H1 (cell line): ENCODE measurements around the gene ENOX2. TPM values are rescaled to one million over a fixed set of nuclear protein-coding genes. Genes with fewer than 3 reads are reported as not detected.

Experiments
- CTCF ChIA-PET: fragments of 300-600 bp; sonication (Branson Sonifier 250); formaldehyde crosslinking; loops from one replicate; lab custom pipeline; 2021; ENCODE audit not compliant: partially characterized antibody; lab: Charles Lee
- POLR2A ChIA-PET: fragments of 300-600 bp; sonication (Branson Sonifier 250); formaldehyde crosslinking; loops from one replicate; lab custom pipeline; 2021; ENCODE audit warnings: inconsistent platforms; ENCODE audit not compliant: partially characterized antibody; lab: Charles Lee
- DNase-seq, 2 experiments: peaks; one replicate each; pipeline versions ENCODE4 v3.0.0 to v3.0.0-alpha.2; 2010 to 2022; ENCODE audit warnings: low spot score in 2 of 2, low read depth in 1 of 2, mixed read lengths in 1 of 2
- FAIRE-seq: peaks from 2 replicates; lab custom pipeline; 2011; peaks lifted over from hg19 to GRCh38; lab: Jason Lieb, UNC
- H2AFZ ChIP-seq: 2 replicates; pipeline ENCODE4 v1.8.1; 2012; ENCODE audit warnings: low read length, inconsistent platforms
- H2AK5ac ChIP-seq: 2 replicates; pipeline ENCODE4 v1.6.1; 2013; ENCODE audit warnings: low read depth, low read length
- H2BK120ac ChIP-seq: replicated peaks from 2 replicates; pipeline ENCODE3; 2013; ENCODE audit warnings: low read depth, low read length, inconsistent platforms
- H2BK12ac ChIP-seq: 2 replicates; pipeline ENCODE4 v1.6.1; 2013; ENCODE audit warnings: low read depth, low read length
- H2BK15ac ChIP-seq: 2 replicates; pipeline ENCODE4 v1.6.1; 2013; ENCODE audit warnings: low read length
- H2BK20ac ChIP-seq: 2 replicates; pipeline ENCODE4 v1.6.1; 2013; ENCODE audit warnings: low read length
- H2BK5ac ChIP-seq: 2 replicates; pipeline ENCODE4 v1.6.1; 2013; ENCODE audit warnings: low read depth, low read length
- H3K14ac ChIP-seq: 2 replicates; pipeline ENCODE4 v1.6.1; 2013; ENCODE audit warnings: inconsistent platforms; ENCODE audit not compliant: insufficient read length
- H3K18ac ChIP-seq: 2 replicates; pipeline ENCODE4 v1.6.1; 2013; ENCODE audit warnings: low read length; ENCODE audit errors: extremely low read depth
- H3K23ac ChIP-seq: 2 replicates; pipeline ENCODE4 v1.6.1; 2013; ENCODE audit warnings: inconsistent platforms; ENCODE audit not compliant: insufficient read length
- H3K23me2 ChIP-seq: 2 replicates; pipeline ENCODE4 v1.6.1; 2013; ENCODE audit warnings: low read depth, low read length
- H3K27ac ChIP-seq: 2 replicates; pipeline ENCODE4 v1.6.1; 2011; ENCODE audit warnings: low read depth, low read length, inconsistent platforms
- H3K27me3 ChIP-seq, 4 experiments: replicated peaks in 1 of 4; 1 replicate in 1 of 4; 2 replicates in 3 of 4; pipeline versions ENCODE4 v1.6.1 to v1.8.1; 2011 to 2013; ENCODE audit warnings: low read length in 3 of 4, mild to moderate bottlenecking in 3 of 4, inconsistent platforms in 2 of 4, mixed read lengths in 2 of 4, moderate library complexity in 1 of 4; ENCODE audit not compliant: control insufficient read depth in 3 of 4, insufficient read depth in 3 of 4; ENCODE audit errors: extremely low read depth in 1 of 4
- H3K36me3 ChIP-seq, 4 experiments: 2 replicates each; pipeline versions ENCODE4 v1.6.1 to v1.8.1; 2011 to 2013; ENCODE audit warnings: mild to moderate bottlenecking in 4 of 4, low read length in 3 of 4, moderate library complexity in 2 of 4, control low read depth in 1 of 4, inconsistent platforms in 1 of 4; ENCODE audit not compliant: insufficient read depth in 4 of 4, control insufficient read depth in 2 of 4
- H3K4ac ChIP-seq: replicated peaks from 2 replicates; pipeline ENCODE3; 2013; ENCODE audit warnings: low read length, low read depth, mixed read lengths, inconsistent platforms; ENCODE audit not compliant: insufficient read length
- H3K4me1 ChIP-seq, 4 experiments: replicated peaks in 1 of 4; 1 replicate in 1 of 4; 2 replicates in 3 of 4; pipeline versions ENCODE4 v1.6.1 to v1.8.1; 2011 to 2013; ENCODE audit warnings: low read length in 3 of 4, inconsistent platforms in 2 of 4, mixed read lengths in 1 of 4; ENCODE audit not compliant: insufficient read depth in 4 of 4, control insufficient read depth in 3 of 4
- H3K4me2 ChIP-seq, 2 experiments: 2 replicates each; pipeline versions ENCODE4 v1.6.1 to v1.8.1; 2011 to 2013; ENCODE audit warnings: low read depth in 2 of 2, low read length in 2 of 2, control low read depth in 1 of 2, inconsistent platforms in 1 of 2, mild to moderate bottlenecking in 1 of 2; ENCODE audit not compliant: insufficient read depth in 1 of 2
- H3K4me3 ChIP-seq, 4 experiments: fragments of 200-600, 300-600 bp in 1 of 4; sonication (generic), shearing (Covaris generic), sonication (Bioruptor Twin) in 1 of 4; 2 replicates each; pipeline versions ENCODE4 v1.5.1 to v1.8.1; 2011 to 2016; ENCODE audit warnings: low read length in 4 of 4, low read depth in 3 of 4, control low read depth in 2 of 4, inconsistent platforms in 2 of 4, mild to moderate bottlenecking in 2 of 4, mixed read lengths in 1 of 4, moderate library complexity in 1 of 4; ENCODE audit not compliant: insufficient read depth in 2 of 4; ENCODE audit errors: extremely low read depth in 1 of 4
- H3K56ac ChIP-seq: replicated peaks from 2 replicates; pipeline ENCODE3; 2013; ENCODE audit warnings: low read depth, mild to moderate bottlenecking, mixed read lengths, low read length, inconsistent platforms; ENCODE audit not compliant: insufficient read length
- H3K79me1 ChIP-seq: 2 replicates; pipeline ENCODE4 v1.6.1; 2013; ENCODE audit warnings: low read depth, low read length, control low read depth
- H3K79me2 ChIP-seq, 2 experiments: 2 replicates each; pipeline versions ENCODE4 v1.6.1 to v1.8.1; 2012 to 2013; ENCODE audit warnings: low read length in 2 of 2, mild to moderate bottlenecking in 2 of 2, inconsistent platforms in 1 of 2; ENCODE audit not compliant: insufficient read depth in 2 of 2, control insufficient read depth in 1 of 2
- H3K9ac ChIP-seq, 4 experiments: replicated peaks in 1 of 4; 1 replicate in 1 of 4; 2 replicates in 3 of 4; pipeline versions ENCODE4 v1.6.1 to v1.8.1; 2011 to 2013; ENCODE audit warnings: low read depth in 3 of 4, low read length in 3 of 4, control low read depth in 2 of 4, mild to moderate bottlenecking in 2 of 4, moderate library complexity in 2 of 4, inconsistent platforms in 1 of 4; ENCODE audit errors: extremely low read depth in 1 of 4
- H3K9me3 ChIP-seq, 2 experiments: 2 replicates each; pipeline versions ENCODE4 v1.6.1 to v1.8.1; 2012 to 2013; ENCODE audit warnings: mild to moderate bottlenecking in 2 of 2, moderate library complexity in 2 of 2, control low read depth in 1 of 2, inconsistent platforms in 1 of 2, low read depth in 1 of 2, low read length in 1 of 2, mixed read lengths in 1 of 2; ENCODE audit not compliant: insufficient read depth in 2 of 2
- H4K20me1 ChIP-seq, 2 experiments: replicated peaks in 1 of 2; 2 replicates each; pipeline versions ENCODE3 to v1.8.1; 2011 to 2013; ENCODE audit warnings: inconsistent platforms in 2 of 2, low read length in 2 of 2, mild to moderate bottlenecking in 1 of 2; ENCODE audit not compliant: insufficient read depth in 2 of 2, control insufficient read depth in 1 of 2
- H4K5ac ChIP-seq: 2 replicates; pipeline ENCODE4 v1.6.1; 2013; ENCODE audit warnings: low read length, low read depth, mixed read lengths, inconsistent platforms; ENCODE audit not compliant: insufficient read length
- H4K8ac ChIP-seq: 2 replicates; pipeline ENCODE4 v1.8.0; 2013; ENCODE audit warnings: mild to moderate bottlenecking, moderate library complexity, low read length, inconsistent platforms; ENCODE audit not compliant: insufficient read depth; ENCODE audit errors: extremely low read depth
- H4K91ac ChIP-seq: replicated peaks from 2 replicates; pipeline ENCODE3; 2013; ENCODE audit warnings: low read length, mixed read lengths, inconsistent platforms; ENCODE audit not compliant: insufficient read length
- CHD2 ChIP-seq: IDR thresholded peaks from 2 replicates; pipeline ENCODE4 v1.6.1; 2012; ENCODE audit warnings: low read length, improper control_type of control experiment
- KDM4A ChIP-seq: IDR thresholded peaks from one replicate; pipeline ENCODE4 v1.7.1; 2012; ENCODE audit warnings: low read depth, mild to moderate bottlenecking, moderate library complexity, low read length, inconsistent platforms; ENCODE audit not compliant: severe bottlenecking
- TBP ChIP-seq: IDR thresholded peaks from 2 replicates; pipeline ENCODE4 v1.6.1; 2011; ENCODE audit warnings: low read depth, low read length, improper control_type of control experiment
- WGBS, 2 experiments: shearing (Covaris generic) in 1 of 2; methylation state at CpG; one replicate each; pipeline versions ENCODE4 v1.1.6 to v1.1.7; 2013 to 2015; ENCODE audit warnings: low lambda C conversion rate in 2 of 2, mixed read lengths in 2 of 2, inconsistent platforms in 1 of 2, low coverage in 1 of 2, missing lambda C conversion rate in 1 of 2; ENCODE audit not compliant: insufficient replicate concordance in 2 of 2, insufficient coverage in 1 of 2, insufficient read length in 1 of 2; ENCODE audit errors: extremely low coverage in 1 of 2, missing lambda C conversion rate in 1 of 2; 5-methylcytosine and 5-hydroxymethylcytosine counted together
- polyA plus RNA-seq, 7 experiments: library from polyadenylated mRNA; depleted of rRNA in 3 of 7; stranded (reverse) in 5 of 7; unstranded in 2 of 7; fragments of >200 nt in 5 of 7; fragments of 200-250 nt in 2 of 7; gene quantifications; 1 replicate in 5 of 7; 2 replicates in 1 of 7; 4 replicates in 1 of 7; pipeline versions ENCODE4 v1.2.1 to v1.2.3, GENCODE V29; 2011 to 2013; ENCODE audit warnings: missing spikeins in 2 of 7, mixed read lengths in 2 of 7
- total RNA-seq: library from RNA; stranded (reverse); fragmentation: NEBNext Ultra II Directional; extraction: Animal tissue kit (Norgen Biotek cat#: 25700); gene quantifications from 2 replicates; pipeline ENCODE4 v1.2.1, GENCODE V29; 2021

The ENOX2 gene
- total and polyA plus RNA-seq, 2 of the 8 experiments (the other 6 are each of a cell fraction or from before 2014, with no cell fraction given) = 4.5 to 12.3 TPM

- no peak overlapping the region for H4K5ac ChIP-seq
- H2AK5ac ChIP-seq = no peak overlapping the region
- no peak overlapping the region for H2AFZ ChIP-seq
- ChIA-PET POLR2A (no interaction called here), CTCF (no interaction called here)
- no peaks in the 10 kb centered on the region for H3K79me2 ChIP-seq
- no peak overlapping the region for H3K4me3 ChIP-seq
- DNase-seq (no peak), FAIRE-seq (no peak)
- H3K4me2 ChIP-seq = no peak overlapping the region
- no peaks in the 10 kb centered on the region for H3K36me3 ChIP-seq
- H3K14ac ChIP-seq = no peak overlapping the region
- no peak overlapping the region for H3K9ac ChIP-seq
- no peak overlapping the region for H3K56ac ChIP-seq
- H3K18ac ChIP-seq = no peak overlapping the region
- H2BK5ac ChIP-seq = no peak overlapping the region
- TF ChIP-seq CHD2 (no peak), KDM4A (no peak), TBP (no peak)
- no peaks in the 10 kb centered on the region for H3K79me1 ChIP-seq
- no peak overlapping the region for H3K27ac ChIP-seq
- no peak overlapping the region for H4K91ac ChIP-seq
- WGBS, 2 experiments = 91% methylated on average over 2 of the region's 2 CpGs; no CpG with 5 or more reads in 1 of the 2 experiments
- no peaks in the 10 kb centered on the region for H3K4me1 ChIP-seq
- no peaks in the 10 kb centered on the region for H3K9me3 ChIP-seq
- H2BK20ac ChIP-seq = no peak overlapping the region
- H3K23ac ChIP-seq = no peak overlapping the region
- H2BK12ac ChIP-seq = no peak overlapping the region
- H3K23me2 ChIP-seq = no peaks in the 10 kb centered on the region
- no peak overlapping the region for H3K4ac ChIP-seq
- no peaks in the 10 kb centered on the region for H4K20me1 ChIP-seq
- H3K27me3 ChIP-seq = no peaks in the 10 kb centered on the region
- H2BK15ac ChIP-seq = no peak overlapping the region
- no peak overlapping the region for H2BK120ac ChIP-seq
- no peak overlapping the region for H4K8ac ChIP-seq
These were observed 17.5 kb downstream of the ENOX2 start for GRCh38 chrX:130885508-130885907.
